Measurements from ENCODE around the gene GPR62.

Gene GPR62

DNA sequence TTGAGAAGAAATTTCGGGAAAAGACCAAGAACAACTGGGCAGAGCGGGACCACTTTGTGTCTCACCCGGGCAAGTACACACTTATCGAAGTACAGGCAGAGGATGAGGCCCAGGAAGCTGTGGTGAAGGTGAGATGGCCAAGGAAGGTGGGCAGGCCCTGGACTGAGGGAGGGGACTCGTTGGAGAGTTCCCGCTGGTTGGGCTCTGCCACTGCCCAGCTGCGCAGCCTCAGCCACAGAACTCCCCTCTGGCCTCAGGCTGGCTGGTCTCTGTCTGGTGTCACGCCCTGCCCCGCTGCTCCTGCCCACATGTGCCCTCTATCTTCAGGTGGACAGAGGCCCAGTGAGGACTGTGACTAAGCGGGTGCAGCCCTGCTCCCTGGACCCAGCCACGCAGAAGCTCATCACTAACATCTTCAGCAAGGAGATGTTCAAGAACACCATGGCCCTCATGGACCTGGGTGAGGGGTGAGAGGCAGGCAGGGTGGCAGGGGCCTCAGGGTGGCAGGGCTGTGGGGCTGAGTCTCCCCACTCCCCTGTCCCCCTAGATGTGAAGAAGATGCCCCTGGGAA, 10.6 kb upstream of the GPR62 start:
- no peaks in the 10 kb centered on the region for H3K9me3 ChIP-seq (ENCODE audit: control extremely low read depth in 1 of 5, control insufficient read depth in 4 of 5, insufficient read depth in 2 of 5, low read depth in 1 of 5, low read length in 4 of 5)
- H3K4me1 ChIP-seq (ENCODE audit: control extremely low read depth in 1 of 4, control insufficient read depth in 4 of 4, insufficient read depth in 4 of 4, low read length in 3 of 4), result peaks cover 0 to 27% (median 23%) of the 10 kb centered on the region in 4 experiments
- H3K27me3 ChIP-seq (replicated peaks in 2 of 5; ENCODE audit: control insufficient read depth in 4 of 5, insufficient read depth in 5 of 5, low read length in 4 of 5), result no peaks in the 10 kb centered on the region
- peaks cover 0 to 11% (median 2%) of the 10 kb centered on the region in 4 experiments for H3K36me3 ChIP-seq (ENCODE audit: control insufficient read depth in 4 of 4, insufficient read depth in 4 of 4, low read length in 3 of 4)
- no peak overlapping the region for H3K27ac ChIP-seq (ENCODE audit: insufficient read depth in 1 of 2, low read depth in 1 of 2, low read length in 2 of 2, poor library complexity in 1 of 2, severe bottlenecking in 2 of 2)
- H3K4me3 ChIP-seq (ENCODE audit: control insufficient read depth in 1 of 7, extremely low read depth in 1 of 7, insufficient read depth in 4 of 7, low read depth in 2 of 7, low read length in 6 of 7), result no peak overlapping the region
- WGBS (ENCODE audit: insufficient coverage), result 97% methylated on average over 11 of the region's 11 CpGs
- no peak for DNase-seq
- ChIA-PET CTCF (interaction anchor here (1.1 to 3.4 kb wide), 3 partner anchors 10 to 28 kb away, joined by 3 to 27 read pairs (median 4); partner anchors contain the start of gene GPR62), POLR2A (no interaction called here)

DNA sequence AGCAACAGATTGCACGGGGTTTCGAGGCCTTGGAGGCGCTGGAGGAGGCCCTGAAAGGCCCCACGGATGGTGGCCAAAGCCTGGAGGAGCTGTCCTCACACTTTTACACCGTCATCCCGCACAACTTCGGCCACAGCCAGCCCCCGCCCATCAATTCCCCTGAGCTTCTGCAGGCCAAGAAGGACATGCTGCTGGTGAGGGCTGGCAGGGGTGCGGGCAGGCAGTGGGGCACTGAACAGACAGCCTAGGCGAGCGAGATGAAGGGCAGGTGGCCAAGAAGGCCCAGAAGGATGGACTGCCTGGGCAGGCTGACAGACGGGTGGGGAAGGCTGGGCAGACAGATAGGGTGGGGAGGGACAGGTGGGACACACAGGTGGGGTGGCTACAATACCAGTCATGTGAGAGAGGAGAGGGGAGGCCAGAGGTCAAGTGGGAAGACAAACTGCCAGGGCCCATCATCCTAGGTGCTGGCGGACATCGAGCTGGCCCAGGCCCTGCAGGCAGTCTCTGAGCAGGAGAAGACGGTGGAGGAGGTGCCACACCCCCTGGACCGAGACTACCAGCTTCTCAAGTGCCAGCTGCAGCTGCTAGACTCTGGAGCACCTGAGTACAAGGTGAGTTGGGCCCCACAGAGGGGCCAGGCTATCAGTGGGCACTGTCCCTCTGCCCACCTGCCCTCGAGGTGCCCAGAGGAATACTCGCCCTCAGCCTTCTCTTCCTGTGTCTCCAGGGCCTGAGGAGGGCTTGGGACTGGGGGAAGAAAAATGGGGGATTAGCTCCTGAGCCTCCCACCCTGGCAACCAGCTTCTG, 9.9 kb upstream of the GPR62 start:
- H3K36me3 ChIP-seq (ENCODE audit: control insufficient read depth in 4 of 4, insufficient read depth in 4 of 4, low read length in 3 of 4), result peaks cover 0 to 11% (median 2%) of the 10 kb centered on the region in 4 experiments
- CTCF ChIA-PET, result interaction anchor here (1.1 to 3.4 kb wide), 7 partner anchors 9 to 56 kb away, joined by 3 to 27 read pairs (median 4); partner anchors contain the start of genes ABHD14B, GPR62 and RPL29
- peaks cover 0 to 26% (median 21%) of the 10 kb centered on the region in 4 experiments for H3K4me1 ChIP-seq (ENCODE audit: control extremely low read depth in 1 of 4, control insufficient read depth in 4 of 4, insufficient read depth in 4 of 4, low read length in 3 of 4)
- whole genome bisulfite sequencing (ENCODE audit: insufficient coverage), result 97% methylated on average over 18 of the region's 18 CpGs
- no peak overlapping the region for H3K27ac ChIP-seq (ENCODE audit: insufficient read depth in 1 of 2, low read depth in 1 of 2, low read length in 2 of 2, poor library complexity in 1 of 2, severe bottlenecking in 2 of 2)
- DNase-seq, result no peak
- H3K9me3 ChIP-seq (ENCODE audit: control extremely low read depth in 1 of 5, control insufficient read depth in 4 of 5, insufficient read depth in 2 of 5, low read depth in 1 of 5, low read length in 4 of 5), result no peaks in the 10 kb centered on the region
- POLR2A ChIA-PET, result no interaction called here
- no peaks in the 10 kb centered on the region for H3K27me3 ChIP-seq (replicated peaks in 2 of 5; ENCODE audit: control insufficient read depth in 4 of 5, insufficient read depth in 5 of 5, low read length in 4 of 5)
- H3K4me3 ChIP-seq (ENCODE audit: control insufficient read depth in 1 of 7, extremely low read depth in 1 of 7, insufficient read depth in 4 of 7, low read depth in 2 of 7, low read length in 6 of 7), result no peak overlapping the region

DNA sequence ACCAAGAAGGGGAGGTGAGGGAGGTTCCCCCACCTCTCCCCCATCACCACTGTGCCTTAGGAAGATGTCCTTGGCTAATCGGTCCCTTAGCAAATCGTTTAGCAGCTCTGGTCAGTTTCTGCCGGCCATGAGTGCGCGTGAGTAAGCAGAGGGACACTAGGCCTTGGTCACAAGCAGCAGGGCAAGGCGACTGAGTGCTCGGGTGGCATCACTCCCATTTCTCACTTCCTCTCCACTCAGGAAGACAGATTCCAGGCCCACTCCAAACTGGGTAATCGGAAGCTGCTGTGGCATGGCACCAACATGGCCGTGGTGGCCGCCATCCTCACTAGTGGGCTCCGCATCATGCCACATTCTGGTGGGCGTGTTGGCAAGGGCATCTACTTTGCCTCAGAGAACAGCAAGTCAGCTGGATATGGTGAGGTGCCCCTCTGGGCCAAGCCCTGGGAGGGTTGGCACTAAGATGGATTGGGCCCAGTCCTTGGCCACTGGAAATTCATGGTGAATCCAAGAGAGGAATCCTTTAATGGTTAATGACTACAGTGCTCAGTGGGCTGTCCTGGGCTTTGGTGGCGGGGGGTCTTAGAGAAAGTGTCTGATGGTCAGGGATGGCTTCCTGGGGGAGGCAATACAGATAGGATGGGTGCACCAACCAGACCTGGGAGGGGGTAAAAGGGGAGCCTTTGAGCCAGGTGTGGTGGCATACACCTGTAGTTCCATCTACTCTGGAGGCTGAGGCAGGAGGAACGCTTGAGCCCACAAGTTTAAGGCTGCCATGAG, 9.1 kb upstream of the GPR62 start:
- Histone ChIP-seq H3K27me3 (replicated peaks in 2 of 5; ENCODE audit: control insufficient read depth in 4 of 5, insufficient read depth in 5 of 5, low read length in 4 of 5) (no peaks in the 10 kb centered on the region), H3K4me3 (ENCODE audit: control insufficient read depth in 1 of 7, extremely low read depth in 1 of 7, insufficient read depth in 4 of 7, low read depth in 2 of 7, low read length in 6 of 7) (no peak overlapping the region), H3K36me3 (ENCODE audit: control insufficient read depth in 4 of 4, insufficient read depth in 4 of 4, low read length in 3 of 4) (peaks cover 0 to 11% (median 0%) of the 10 kb centered on the region in 4 experiments), H3K27ac (ENCODE audit: insufficient read depth in 1 of 2, low read depth in 1 of 2, low read length in 2 of 2, poor library complexity in 1 of 2, severe bottlenecking in 2 of 2) (no peak overlapping the region), H3K9me3 (ENCODE audit: control extremely low read depth in 1 of 5, control insufficient read depth in 4 of 5, insufficient read depth in 2 of 5, low read depth in 1 of 5, low read length in 4 of 5) (no peaks in the 10 kb centered on the region), H3K4me1 (ENCODE audit: control extremely low read depth in 1 of 4, control insufficient read depth in 4 of 4, insufficient read depth in 4 of 4, low read length in 3 of 4) (peaks cover 0 to 18% (median 14%) of the 10 kb centered on the region in 4 experiments)
- ChIA-PET POLR2A (no interaction called here), CTCF (interaction anchor here (0.9 to 2.0 kb wide), 6 partner anchors 23 to 55 kb away, joined by 3 to 6 read pairs (median 4); partner anchors contain the start of genes ABHD14B and RPL29)
- no peak for DNase-seq
- 98% methylated on average over 14 of the region's 14 CpGs for WGBS (ENCODE audit: insufficient coverage)

DNA sequence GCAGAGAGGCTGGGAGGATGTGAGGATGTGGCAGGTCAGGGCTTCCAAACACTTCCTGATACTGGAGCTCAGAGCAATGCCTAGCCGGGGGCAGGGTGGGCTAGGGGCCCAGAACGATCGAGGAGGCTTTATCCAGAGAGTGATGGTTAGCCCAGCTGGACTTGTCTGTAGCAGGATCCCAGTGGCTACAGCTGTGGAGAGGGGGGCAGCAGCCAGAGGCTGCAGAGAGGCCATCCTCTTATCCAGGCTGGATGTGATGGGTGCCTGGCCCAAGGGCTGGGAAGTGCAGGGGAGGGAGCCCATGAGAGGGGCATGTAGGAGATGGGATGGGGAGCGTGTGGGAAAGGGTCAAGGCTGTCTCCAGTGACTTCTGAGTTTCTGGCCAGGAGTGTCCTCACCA, 8.4 kb upstream of the GPR62 start:
- Histone ChIP-seq H3K4me3 (ENCODE audit: control insufficient read depth in 1 of 7, extremely low read depth in 1 of 7, insufficient read depth in 4 of 7, low read depth in 2 of 7, low read length in 6 of 7) (no peak overlapping the region), H3K9me3 (ENCODE audit: control extremely low read depth in 1 of 5, control insufficient read depth in 4 of 5, insufficient read depth in 2 of 5, low read depth in 1 of 5, low read length in 4 of 5) (no peaks in the 10 kb centered on the region), H3K4me1 (ENCODE audit: control extremely low read depth in 1 of 4, control insufficient read depth in 4 of 4, insufficient read depth in 4 of 4, low read length in 3 of 4) (peaks cover 0 to 12% (median 10%) of the 10 kb centered on the region in 4 experiments), H3K27ac (ENCODE audit: insufficient read depth in 1 of 2, low read depth in 1 of 2, low read length in 2 of 2, poor library complexity in 1 of 2, severe bottlenecking in 2 of 2) (no peak overlapping the region), H3K27me3 (replicated peaks in 2 of 5; ENCODE audit: control insufficient read depth in 4 of 5, insufficient read depth in 5 of 5, low read length in 4 of 5) (no peaks in the 10 kb centered on the region), H3K36me3 (ENCODE audit: control insufficient read depth in 4 of 4, insufficient read depth in 4 of 4, low read length in 3 of 4) (peaks cover 0 to 11% (median 0%) of the 10 kb centered on the region in 4 experiments)
- no peak for DNase-seq
- CTCF ChIA-PET, result interaction anchor here (0.9 to 2.0 kb wide), 3 partner anchors 27 to 55 kb away, joined by 3 to 5 read pairs (median 4); partner anchors contain the start of genes ABHD14B and RPL29
- 93% methylated on average over 2 of the region's 4 CpGs for WGBS (ENCODE audit: insufficient coverage)
- POLR2A ChIA-PET, result no interaction called here

DNA sequence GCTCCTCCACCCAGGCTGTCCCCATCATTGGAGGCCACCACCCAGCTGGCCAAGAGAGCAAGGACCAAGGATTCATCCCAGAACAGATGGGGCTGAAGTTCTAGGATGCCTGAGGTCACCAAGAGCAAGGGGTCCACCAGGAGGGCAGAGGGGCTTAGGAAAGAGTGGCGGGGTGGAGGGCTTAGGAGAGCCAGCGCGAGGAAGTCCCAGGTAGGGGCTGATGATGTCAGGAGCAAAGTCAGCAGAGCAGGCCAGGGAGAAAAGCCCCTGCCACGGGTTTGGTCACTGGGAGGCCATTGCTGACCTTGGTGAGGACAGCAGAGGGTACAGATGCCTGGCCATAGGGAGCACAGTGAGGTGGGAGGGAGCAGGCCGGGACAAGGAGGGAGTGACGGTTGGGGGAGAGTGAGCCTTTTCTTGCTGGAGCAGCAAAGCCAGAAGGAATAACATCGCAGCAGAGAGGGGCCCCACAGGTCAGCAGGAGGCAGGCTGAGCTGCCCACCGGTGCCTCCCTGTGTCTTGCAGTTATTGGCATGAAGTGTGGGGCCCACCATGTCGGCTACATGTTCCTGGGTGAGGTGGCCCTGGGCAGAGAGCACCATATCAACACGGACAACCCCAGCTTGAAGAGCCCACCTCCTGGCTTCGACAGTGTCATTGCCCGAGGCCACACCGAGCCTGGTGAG, 7.8 kb upstream of the GPR62 start:
- peaks cover 0 to 2% (median 0%) of the 10 kb centered on the region in 5 experiments for H3K27me3 ChIP-seq (replicated peaks in 2 of 5; ENCODE audit: control insufficient read depth in 4 of 5, insufficient read depth in 5 of 5, low read length in 4 of 5)
- 97% methylated on average over 9 of the region's 13 CpGs for WGBS (ENCODE audit: insufficient coverage)
- no peaks in the 10 kb centered on the region for H3K9me3 ChIP-seq (ENCODE audit: control extremely low read depth in 1 of 5, control insufficient read depth in 4 of 5, insufficient read depth in 2 of 5, low read depth in 1 of 5, low read length in 4 of 5)
- H3K4me1 ChIP-seq (ENCODE audit: control extremely low read depth in 1 of 4, control insufficient read depth in 4 of 4, insufficient read depth in 4 of 4, low read length in 3 of 4), result peaks cover 0 to 10% (median 8%) of the 10 kb centered on the region in 4 experiments
- POLR2A ChIA-PET, result no interaction called here
- H3K36me3 ChIP-seq (ENCODE audit: control insufficient read depth in 4 of 4, insufficient read depth in 4 of 4, low read length in 3 of 4), result peaks cover 0 to 11% (median 0%) of the 10 kb centered on the region in 4 experiments
- CTCF ChIA-PET, result interaction anchor here (0.8 to 1.5 kb wide), 3 partner anchors 15 to 55 kb away, joined by 3 to 4 read pairs (median 3); partner anchors contain the start of gene ABHD14B
- no peak for DNase-seq
- no peak overlapping the region for H3K27ac ChIP-seq (ENCODE audit: insufficient read depth in 1 of 2, low read depth in 1 of 2, low read length in 2 of 2, poor library complexity in 1 of 2, severe bottlenecking in 2 of 2)
- H3K4me3 ChIP-seq (ENCODE audit: control insufficient read depth in 1 of 7, extremely low read depth in 1 of 7, insufficient read depth in 4 of 7, low read depth in 2 of 7, low read length in 6 of 7), result no peak overlapping the region

DNA sequence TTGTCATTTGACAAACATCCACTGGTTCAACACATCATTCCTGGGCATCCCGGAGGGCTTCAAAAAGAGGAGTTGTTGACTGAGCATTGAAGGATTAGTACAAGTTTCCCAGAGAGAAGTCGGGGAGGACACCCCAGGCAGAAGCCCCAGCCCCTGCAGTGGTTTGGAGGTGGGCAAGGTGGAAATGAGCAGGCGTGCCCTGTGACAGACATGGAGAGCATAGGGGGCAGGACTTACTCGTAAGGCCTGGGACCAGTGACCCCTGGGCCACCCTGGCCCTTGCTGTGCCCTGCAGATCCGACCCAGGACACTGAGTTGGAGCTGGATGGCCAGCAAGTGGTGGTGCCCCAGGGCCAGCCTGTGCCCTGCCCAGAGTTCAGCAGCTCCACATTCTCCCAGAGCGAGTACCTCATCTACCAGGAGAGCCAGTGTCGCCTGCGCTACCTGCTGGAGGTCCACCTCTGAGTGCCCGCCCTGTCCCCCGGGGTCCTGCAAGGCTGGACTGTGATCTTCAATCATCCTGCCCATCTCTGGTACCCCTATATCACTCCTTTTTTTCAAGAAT, 7.1 kb upstream of the GPR62 start:
- peaks cover 0 to 11% (median 0%) of the 10 kb centered on the region in 4 experiments for H3K36me3 ChIP-seq (ENCODE audit: control insufficient read depth in 4 of 4, insufficient read depth in 4 of 4, low read length in 3 of 4)
- DNase-seq, result no peak
- no peak overlapping the region for H3K27ac ChIP-seq (ENCODE audit: insufficient read depth in 1 of 2, low read depth in 1 of 2, low read length in 2 of 2, poor library complexity in 1 of 2, severe bottlenecking in 2 of 2)
- H3K4me3 ChIP-seq (ENCODE audit: control insufficient read depth in 1 of 7, extremely low read depth in 1 of 7, insufficient read depth in 4 of 7, low read depth in 2 of 7, low read length in 6 of 7), result no peak overlapping the region
- ChIA-PET CTCF (interaction anchor here (0.8 to 1.5 kb wide), 2 partner anchors 14 to 54 kb away, joined by 3 read pairs; no protein-coding TSS in a partner anchor), POLR2A (no interaction called here)
- peaks cover 0 to 3% (median 0%) of the 10 kb centered on the region in 5 experiments for H3K27me3 ChIP-seq (replicated peaks in 2 of 5; ENCODE audit: control insufficient read depth in 4 of 5, insufficient read depth in 5 of 5, low read length in 4 of 5)
- WGBS (ENCODE audit: insufficient coverage), result 97% methylated on average over 9 of the region's 10 CpGs
- H3K9me3 ChIP-seq (ENCODE audit: control extremely low read depth in 1 of 5, control insufficient read depth in 4 of 5, insufficient read depth in 2 of 5, low read depth in 1 of 5, low read length in 4 of 5), result no peaks in the 10 kb centered on the region
- peaks cover 0 to 2% (median under 1%) of the 10 kb centered on the region in 4 experiments for H3K4me1 ChIP-seq (ENCODE audit: control extremely low read depth in 1 of 4, control insufficient read depth in 4 of 4, insufficient read depth in 4 of 4, low read length in 3 of 4)

Data from common myeloid progenitor, CD34-positive (primary cell).